Tibial nerve (tissue), 3 donors: ENCODE measurements around the gene UBE2Z.

Experiments used
- POLR2A ChIP-seq, 2 donors: fragments of 450-650 bp; IDR thresholded peaks; one replicate each; pipeline ENCODE4 v1.6.1; 2017; ENCODE audit warnings: antibody characterized with exemption in 2 of 2, mild to moderate bottlenecking in 2 of 2, moderate library complexity in 2 of 2
- TF ChIP-seq, protein P1 (sequence below), 5 experiments: fragments of 200-600 bp in 3 of 5; fragments of 450-650 bp in 2 of 5; sonication (generic) in 3 of 5; IDR thresholded peaks; one replicate each; pipeline ENCODE4 v1.5.1; 2016 to 2019; ENCODE audit warnings: antibody characterized with exemption in 5 of 5, mild to moderate bottlenecking in 3 of 5, moderate library complexity in 2 of 5

DNA sequence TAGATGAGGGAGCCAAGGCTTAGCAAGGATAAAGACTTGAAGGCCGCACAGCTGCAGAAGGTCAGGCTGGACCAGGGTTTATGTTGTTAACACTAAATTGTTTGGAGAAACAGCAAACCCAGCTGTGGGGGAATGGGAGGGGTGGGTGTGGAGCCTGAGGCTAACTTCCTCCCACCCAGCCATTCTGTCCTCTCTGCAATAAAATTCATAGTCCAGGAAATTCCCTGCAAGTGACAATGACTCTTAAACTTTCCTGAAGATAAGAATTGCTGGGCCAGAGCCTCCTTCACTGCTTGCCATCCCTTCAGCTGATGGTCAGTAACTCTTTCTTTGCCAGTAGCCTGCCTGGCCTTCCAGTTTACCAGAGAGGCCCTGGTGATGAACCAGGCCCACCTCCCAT is 35.0 kb upstream of the UBE2Z start:
- no peak for TF ChIP-seq POLR2A (IDR thresholded peaks at IDR 0.05)
- TF ChIP-seq, protein P1, sequence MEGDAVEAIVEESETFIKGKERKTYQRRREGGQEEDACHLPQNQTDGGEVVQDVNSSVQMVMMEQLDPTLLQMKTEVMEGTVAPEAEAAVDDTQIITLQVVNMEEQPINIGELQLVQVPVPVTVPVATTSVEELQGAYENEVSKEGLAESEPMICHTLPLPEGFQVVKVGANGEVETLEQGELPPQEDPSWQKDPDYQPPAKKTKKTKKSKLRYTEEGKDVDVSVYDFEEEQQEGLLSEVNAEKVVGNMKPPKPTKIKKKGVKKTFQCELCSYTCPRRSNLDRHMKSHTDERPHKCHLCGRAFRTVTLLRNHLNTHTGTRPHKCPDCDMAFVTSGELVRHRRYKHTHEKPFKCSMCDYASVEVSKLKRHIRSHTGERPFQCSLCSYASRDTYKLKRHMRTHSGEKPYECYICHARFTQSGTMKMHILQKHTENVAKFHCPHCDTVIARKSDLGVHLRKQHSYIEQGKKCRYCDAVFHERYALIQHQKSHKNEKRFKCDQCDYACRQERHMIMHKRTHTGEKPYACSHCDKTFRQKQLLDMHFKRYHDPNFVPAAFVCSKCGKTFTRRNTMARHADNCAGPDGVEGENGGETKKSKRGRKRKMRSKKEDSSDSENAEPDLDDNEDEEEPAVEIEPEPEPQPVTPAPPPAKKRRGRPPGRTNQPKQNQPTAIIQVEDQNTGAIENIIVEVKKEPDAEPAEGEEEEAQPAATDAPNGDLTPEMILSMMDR (IDR thresholded peaks at IDR 0.05): no peak
